Duodenal mucosa (tissue), 2 donors: ENCODE results near the gene GSC.
"Not testable (repeated sequence)": the region's sequence is repeated elsewhere in the genome, so short reads cannot be mapped to it uniquely, and the experiment has no call there.

Experiments used
- H3K27ac ChIP-seq: one replicate; pipeline ENCODE4 v1.7.0; 2013; ENCODE audit warnings: low read depth, low read length
- H3K27me3 ChIP-seq, 2 donors: one replicate each; pipeline ENCODE4 v1.7.0; 2013; ENCODE audit warnings: low read length in 2 of 2, control low read depth in 1 of 2; ENCODE audit not compliant: insufficient read depth in 2 of 2, control insufficient read depth in 1 of 2
- H3K36me3 ChIP-seq, 2 donors: one replicate each; pipeline ENCODE4 v1.7.0; 2013; ENCODE audit warnings: low read length in 2 of 2, control low read depth in 1 of 2; ENCODE audit not compliant: insufficient read depth in 2 of 2, control insufficient read depth in 1 of 2
- H3K4me1 ChIP-seq, 2 donors: one replicate each; pipeline ENCODE4 v1.7.0; 2013; ENCODE audit warnings: low read length in 2 of 2, control low read depth in 1 of 2; ENCODE audit not compliant: insufficient read depth in 2 of 2, control insufficient read depth in 1 of 2
- H3K4me3 ChIP-seq, 2 donors: one replicate each; pipeline ENCODE4 v1.7.0; 2013; ENCODE audit warnings: low read length in 2 of 2, low read depth in 1 of 2
- H3K9ac ChIP-seq, 2 donors: one replicate each; pipeline ENCODE4 v1.7.0; 2013; ENCODE audit warnings: low read length in 2 of 2, low read depth in 1 of 2
- H3K9me3 ChIP-seq, 2 donors: one replicate each; pipeline ENCODE4 v1.7.0; 2013; ENCODE audit warnings: low read length in 2 of 2, control low read depth in 1 of 2; ENCODE audit not compliant: control insufficient read depth in 1 of 2

Gene GSC

GRCh38 chr14:94748667-94749347 lies 21.1 kb downstream of the GSC start:
- Histone ChIP-seq H3K27me3 (peaks cover 0 to 6% of the 10 kb centered on the region in 2 donors), H3K9me3 (no peaks in the 10 kb centered on the region)

GRCh38 chr14:94747739-94748138 lies 22.2 kb downstream of the GSC start:
- no peaks in the 10 kb centered on the region for H3K4me1 ChIP-seq
- no peak overlapping the region for H3K4me3 ChIP-seq
- H3K27me3 ChIP-seq = peaks cover 0 to 6% of the 10 kb centered on the region in 2 donors
- no peaks in the 10 kb centered on the region for H3K36me3 ChIP-seq
- H3K9ac ChIP-seq = no peak overlapping the region
- H3K9me3 ChIP-seq = no peaks in the 10 kb centered on the region
- no peak overlapping the region for H3K27ac ChIP-seq

More at GRCh38 chr14:94748667-94749347, 21.1 kb downstream of the GSC start:
- Histone ChIP-seq H3K4me3 (no peak overlapping the region), H3K36me3 (no peaks in the 10 kb centered on the region), H3K4me1 (no peaks in the 10 kb centered on the region), H3K9ac (no peak overlapping the region), H3K27ac (no peak overlapping the region)

GRCh38 chr14:94747153-94747552 lies 22.8 kb downstream of the GSC start:
- H3K4me3 ChIP-seq, H3K27me3 ChIP-seq, H3K9ac ChIP-seq, H3K9me3 ChIP-seq, H3K36me3 ChIP-seq, H3K4me1 ChIP-seq, H3K27ac ChIP-seq: not testable (repeated sequence)

GRCh38 chr14:94746131-94746530 lies 23.8 kb downstream of the GSC start:
- Histone ChIP-seq H3K27ac (no peak overlapping the region), H3K9me3 (no peaks in the 10 kb centered on the region), H3K36me3 (no peaks in the 10 kb centered on the region), H3K27me3 (peaks cover 0 to 4% of the 10 kb centered on the region in 2 donors), H3K9ac (no peak overlapping the region), H3K4me1 (no peaks in the 10 kb centered on the region), H3K4me3 (no peak overlapping the region)

- no peaks in the 10 kb centered on the region for H3K4me1 ChIP-seq
- H3K27ac ChIP-seq = no peak overlapping the region
- H3K9ac ChIP-seq = no peak overlapping the region
- H3K36me3 ChIP-seq = no peaks in the 10 kb centered on the region
- H3K27me3 ChIP-seq = peaks cover 0 to 3% of the 10 kb centered on the region in 2 donors
- H3K4me3 ChIP-seq = no peak overlapping the region
- no peaks in the 10 kb centered on the region for H3K9me3 ChIP-seq
These were observed 31.2 kb downstream of the GSC start for GRCh38 chr14:94738751-94739150.

- Histone ChIP-seq H3K36me3 (no peaks in the 10 kb centered on the region), H3K9ac (no peak overlapping the region), H3K9me3 (no peaks in the 10 kb centered on the region), H3K27me3 (peaks cover 0 to 5% of the 10 kb centered on the region in 2 donors), H3K27ac (no peak overlapping the region), H3K4me3 (no peak overlapping the region), H3K4me1 (no peaks in the 10 kb centered on the region)
These were observed 31.8 kb downstream of the GSC start for GRCh38 chr14:94738097-94738496.

- H3K27ac ChIP-seq = no peak overlapping the region
- no peak overlapping the region for H3K9ac ChIP-seq
- no peaks in the 10 kb centered on the region for H3K36me3 ChIP-seq
- no peaks in the 10 kb centered on the region for H3K9me3 ChIP-seq
- H3K4me3 ChIP-seq = no peak overlapping the region
- no peaks in the 10 kb centered on the region for H3K4me1 ChIP-seq
- peaks cover 0 to 4% of the 10 kb centered on the region in 2 donors for H3K27me3 ChIP-seq
These were observed 41.0 kb downstream of the GSC start for GRCh38 chr14:94728950-94729349.

- not testable (repeated sequence) for H3K4me3 ChIP-seq, H3K36me3 ChIP-seq, H3K27me3 ChIP-seq, H3K27ac ChIP-seq, H3K4me1 ChIP-seq, H3K9ac ChIP-seq, H3K9me3 ChIP-seq
These were observed 41.5 kb downstream of the GSC start for GRCh38 chr14:94728440-94728839.

GRCh38 chr14:94726649-94727048 lies 43.3 kb downstream of the GSC start:
- H3K4me3 ChIP-seq, H3K9me3 ChIP-seq, H3K9ac ChIP-seq, H3K36me3 ChIP-seq, H3K4me1 ChIP-seq, H3K27me3 ChIP-seq, H3K27ac ChIP-seq: not testable (repeated sequence)

GRCh38 chr14:94724993-94725392 lies 44.9 kb downstream of the GSC start:
- no peaks in the 10 kb centered on the region for H3K9me3 ChIP-seq
- H3K27me3 ChIP-seq = no peaks in the 10 kb centered on the region
- no peaks in the 10 kb centered on the region for H3K36me3 ChIP-seq
- no peak overlapping the region for H3K4me3 ChIP-seq
- no peaks in the 10 kb centered on the region for H3K4me1 ChIP-seq
- no peak overlapping the region for H3K9ac ChIP-seq
- no peak overlapping the region for H3K27ac ChIP-seq

- no peak overlapping the region for H3K4me3 ChIP-seq
- no peaks in the 10 kb centered on the region for H3K27me3 ChIP-seq
- no peak overlapping the region for H3K9ac ChIP-seq
- H3K27ac ChIP-seq = no peak overlapping the region
- H3K4me1 ChIP-seq = no peaks in the 10 kb centered on the region
- no peaks in the 10 kb centered on the region for H3K9me3 ChIP-seq
- no peaks in the 10 kb centered on the region for H3K36me3 ChIP-seq
These were observed 47.5 kb downstream of the GSC start for GRCh38 chr14:94722397-94722796.
